ENCODE results near the gene ITPRIPL2.

ITPRIPL2 gene

GRCh38 chr16:19113577-19114358 lies at the start of gene ITPRIPL2:
TSS of gene ITPRIPL2 (plus strand) at chr16:19113964. CDS start at chr16:19114462, 498 bp downstream.
- DNase-seq (ENCODE audit: low read depth, low spot score): peak; percentile 91

- no peak for DNase-seq (ENCODE audit: low read depth, low spot score)
These were observed 46.8 kb upstream of the ITPRIPL2 start for GRCh38 chr16:19066988-19067348.

- peak; percentile 100 for DNase-seq (ENCODE audit: low read depth, low spot score)
These were observed 46.2 kb upstream of the ITPRIPL2 start, which contains the start of gene COQ7 for GRCh38 chr16:19067349-19068236. TSS of gene COQ7 (plus strand) at chr16:19067614. CDS start at chr16:19067665, 51 bp downstream.

DNA sequence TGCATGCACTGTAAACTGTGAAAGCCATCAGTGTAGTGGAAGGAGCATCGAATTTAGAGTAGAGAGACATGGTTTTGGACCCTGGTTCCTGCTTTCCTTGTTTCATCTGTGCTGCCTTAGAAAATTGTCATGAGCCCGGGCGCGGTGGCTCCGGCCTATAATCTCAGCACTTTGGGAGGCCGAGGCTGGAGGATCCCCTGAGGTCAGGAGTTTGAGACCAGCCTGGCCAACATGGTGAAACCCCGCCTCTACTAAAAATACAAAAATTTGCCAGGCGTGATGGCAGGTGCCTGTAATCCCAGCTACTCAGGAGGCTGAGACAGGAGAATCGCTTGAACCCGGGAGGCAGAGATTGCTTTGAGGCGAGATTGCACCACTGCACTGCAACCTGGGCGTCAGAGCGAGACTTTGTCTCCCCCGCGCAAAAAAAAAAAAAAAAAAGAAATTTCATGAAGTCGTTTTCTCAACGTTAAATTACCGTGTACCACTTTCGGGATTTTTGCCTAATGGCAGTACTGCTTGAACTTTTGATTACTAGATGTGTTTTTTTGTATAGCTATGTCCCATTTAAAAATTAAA lies 45.4 kb upstream of the ITPRIPL2 start:
- no peak for DNase-seq (ENCODE audit: low read depth, low spot score)

DNA sequence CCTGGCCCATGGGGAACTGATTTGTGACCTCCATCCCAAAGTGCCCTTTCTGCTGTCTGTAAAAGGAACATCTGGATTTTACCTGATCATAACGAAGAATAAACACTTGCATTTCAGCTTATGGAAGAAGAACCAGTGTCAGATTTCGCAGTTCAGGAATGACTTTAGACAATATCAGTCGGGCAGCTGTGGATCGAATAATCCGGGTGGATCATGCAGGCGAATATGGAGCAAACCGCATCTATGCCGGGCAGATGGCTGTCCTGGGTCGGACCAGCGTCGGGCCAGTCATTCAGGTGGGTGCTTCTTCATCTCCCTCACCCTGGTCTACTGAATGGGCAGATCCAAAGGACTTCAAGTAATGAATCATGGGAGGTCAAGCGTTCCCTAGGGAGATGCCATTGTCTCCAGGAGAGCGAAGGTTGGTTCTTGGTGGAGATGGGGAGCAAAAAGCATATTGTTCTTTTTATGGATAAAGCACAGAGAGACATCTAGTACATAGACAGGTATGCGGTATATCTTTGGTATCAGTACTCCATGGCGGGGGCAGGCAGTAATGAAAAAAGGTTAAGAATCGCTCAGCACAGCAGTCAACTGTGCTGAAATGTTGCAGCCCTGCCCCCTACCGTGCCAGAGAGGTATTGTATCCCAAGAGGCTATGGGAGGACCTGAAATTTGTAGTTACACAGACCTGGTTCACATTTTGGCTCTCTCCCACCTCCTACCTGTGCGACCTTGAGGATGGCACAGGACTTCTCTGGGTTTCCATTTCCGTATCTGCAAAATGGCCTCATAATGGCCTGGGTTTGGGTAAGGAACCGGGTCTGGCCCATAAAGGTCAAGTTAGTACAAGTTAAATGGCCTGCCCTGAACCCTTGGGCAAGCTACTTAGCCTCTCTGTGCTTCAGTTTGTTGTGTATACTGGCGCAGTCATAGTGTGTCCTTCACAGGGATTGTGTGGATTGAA lies 41.7 kb upstream of the ITPRIPL2 start:
- DNase-seq (ENCODE audit: low read depth, low spot score): peak; percentile 78

- no peak for DNase-seq (ENCODE audit: low read depth, low spot score)
These were observed 40.4 kb upstream of the ITPRIPL2 start for GRCh38 chr16:19073344-19073743.

DNA sequence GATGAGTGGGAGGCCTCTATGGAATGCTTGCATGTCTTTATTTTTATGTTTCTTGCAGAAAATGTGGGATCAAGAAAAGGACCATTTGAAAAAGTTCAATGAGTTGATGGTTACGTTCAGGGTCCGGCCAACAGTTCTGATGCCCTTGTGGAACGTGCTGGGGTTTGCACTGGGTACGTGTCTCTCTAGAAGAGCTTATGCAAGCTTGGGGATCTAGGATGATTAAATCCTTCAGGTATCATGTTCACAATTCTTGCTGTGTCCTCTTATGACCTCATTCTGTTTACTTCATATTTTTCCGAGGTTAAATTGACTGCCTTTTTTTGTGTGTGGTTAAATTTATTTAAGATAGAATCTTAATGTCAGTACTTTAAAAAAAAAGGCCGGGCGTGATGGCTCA lies 39.9 kb upstream of the ITPRIPL2 start:
- DNase-seq (ENCODE audit: low read depth, low spot score): no peak

GRCh38 chr16:19075511-19075910 lies 38.3 kb upstream of the ITPRIPL2 start:
- no peak for DNase-seq (ENCODE audit: low read depth, low spot score)

GRCh38 chr16:19077879-19078278 lies 35.9 kb upstream of the ITPRIPL2 start:
- no peak for DNase-seq (ENCODE audit: low read depth, low spot score)

- DNase-seq (ENCODE audit: low read depth, low spot score): no peak
These were observed 30.1 kb upstream of the ITPRIPL2 start for GRCh38 chr16:19083670-19084069.

GRCh38 chr16:19084139-19084538 lies 29.6 kb upstream of the ITPRIPL2 start:
- peak; percentile 53 for DNase-seq (ENCODE audit: low read depth, low spot score)

- no peak for DNase-seq (ENCODE audit: low read depth, low spot score)
These were observed 28.9 kb upstream of the ITPRIPL2 start for GRCh38 chr16:19084879-19085278.

DNA sequence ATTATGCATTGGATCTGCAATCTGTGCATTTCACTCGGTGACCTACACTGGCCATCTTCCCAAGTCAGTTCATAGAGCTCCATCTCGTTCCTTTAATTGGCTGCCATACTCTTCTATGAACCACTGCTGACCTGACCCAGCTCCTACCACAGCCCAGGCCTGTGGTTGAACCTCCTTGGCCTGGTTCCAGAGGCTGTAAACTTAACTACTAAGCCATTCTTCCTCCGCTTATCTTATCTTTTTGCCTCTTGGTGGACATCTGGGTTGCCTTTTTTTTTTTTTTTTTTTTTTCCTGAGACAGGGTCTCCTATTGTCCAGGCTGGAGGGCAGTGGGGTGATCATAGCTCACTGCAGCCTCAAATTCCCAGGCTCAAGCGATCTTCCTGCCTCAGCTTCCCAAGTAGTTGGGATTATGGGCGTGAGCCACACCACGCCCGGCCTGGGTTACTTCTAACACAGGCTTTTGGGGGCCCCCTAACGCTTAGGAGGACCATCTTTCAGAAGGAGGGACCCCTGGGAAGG lies 28.0 kb upstream of the ITPRIPL2 start:
- DNase-seq (ENCODE audit: low read depth, low spot score): peak; percentile 38

DNA sequence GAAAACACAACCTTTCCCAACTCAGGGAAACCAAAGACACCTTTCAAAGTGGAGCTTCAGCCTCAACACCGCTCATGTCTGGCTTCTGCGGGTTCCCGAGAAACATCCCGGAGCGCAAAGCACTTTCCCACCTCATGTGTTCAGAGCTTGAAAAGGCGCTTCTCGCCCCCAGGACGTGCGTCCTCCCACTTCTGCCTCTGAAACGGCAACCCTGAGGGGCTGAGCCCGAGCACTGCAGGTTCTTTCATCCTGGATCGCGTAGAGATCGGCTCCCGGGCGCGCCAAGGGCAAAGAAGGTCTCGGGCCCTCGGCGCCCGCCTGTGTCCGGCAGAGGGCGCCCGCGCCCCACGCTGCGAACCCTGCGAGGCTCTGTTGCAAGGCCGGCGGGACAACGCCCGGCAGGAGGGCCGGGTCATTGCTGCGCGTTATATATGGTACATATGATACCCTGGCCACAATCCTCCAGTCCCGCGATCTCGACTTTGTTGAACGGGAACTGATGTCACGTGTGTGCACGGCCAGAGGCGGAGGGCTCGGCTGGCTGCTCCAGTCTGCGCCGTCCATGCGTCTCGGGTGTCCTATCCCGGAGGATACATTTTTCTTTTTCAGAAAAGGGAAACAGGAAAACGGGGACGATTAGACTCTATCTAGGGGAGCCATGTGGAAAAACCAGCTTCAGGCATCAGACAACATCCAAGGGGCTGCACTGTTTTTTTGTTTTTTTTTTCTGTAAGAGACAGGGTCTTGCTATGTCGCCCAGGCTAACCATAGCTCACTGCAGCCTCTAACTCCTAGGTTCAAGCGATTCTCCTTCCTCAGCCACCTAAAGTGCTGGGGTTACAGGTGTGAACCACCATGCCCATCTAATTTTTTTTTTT lies 27.2 kb upstream of the ITPRIPL2 start:
- peak; percentile 90 for DNase-seq (ENCODE audit: low read depth, low spot score)

DNA sequence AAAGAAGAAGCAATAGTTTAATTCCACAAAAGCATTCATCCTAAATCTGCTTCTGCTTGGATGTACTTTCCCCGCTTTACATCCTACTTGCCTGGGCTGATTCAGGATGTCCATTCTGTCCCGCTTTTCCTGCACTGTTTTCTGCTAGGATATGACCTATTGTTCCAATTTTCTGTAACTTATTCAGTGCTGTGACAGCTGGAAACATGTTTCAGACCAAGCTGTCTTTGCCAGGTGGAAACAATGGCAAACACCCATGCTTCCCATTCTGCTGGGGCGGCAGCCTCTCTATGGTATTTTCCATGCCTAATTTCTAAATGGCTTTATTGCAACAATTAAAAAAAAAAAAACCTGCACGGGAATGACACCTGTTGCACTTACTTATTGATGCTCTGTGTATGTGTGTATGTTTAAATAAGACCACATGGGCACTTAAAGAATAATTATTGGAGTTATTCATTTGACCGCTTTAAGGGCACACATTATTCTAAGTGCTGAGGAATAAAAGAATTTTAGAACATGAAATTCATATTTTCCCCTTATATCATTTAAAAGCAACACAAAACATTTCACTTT lies 25.3 kb upstream of the ITPRIPL2 start:
- no peak for DNase-seq (ENCODE audit: low read depth, low spot score)

DNA sequence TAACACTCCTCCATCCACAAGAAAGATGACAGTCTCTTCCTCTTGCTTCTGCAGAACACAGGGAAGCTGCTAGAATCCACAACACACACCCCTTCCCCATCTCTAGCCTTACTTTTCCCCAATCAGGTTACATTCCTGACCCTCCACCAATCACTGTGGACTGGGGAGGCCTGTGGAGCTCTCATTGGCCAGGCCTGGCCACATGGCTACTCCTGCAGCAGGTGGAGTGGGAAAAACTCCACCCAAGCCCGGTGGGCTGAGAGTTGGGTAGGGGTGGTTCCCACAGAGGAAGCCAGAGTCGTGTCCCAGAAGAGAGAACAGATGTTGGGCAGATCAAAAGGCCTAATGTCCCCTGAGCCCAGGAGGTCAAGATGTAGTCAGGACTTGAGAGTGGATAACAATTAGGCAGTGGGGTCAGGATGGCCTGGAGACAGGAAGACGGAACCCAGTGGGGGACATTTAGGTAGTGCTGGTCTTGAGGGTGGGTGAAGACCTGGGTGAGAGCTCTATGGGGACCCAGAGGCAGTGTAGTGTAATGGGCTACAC lies 24.3 kb upstream of the ITPRIPL2 start:
- no peak for DNase-seq (ENCODE audit: low read depth, low spot score)

- DNase-seq (ENCODE audit: low read depth, low spot score): no peak
These were observed 22.8 kb upstream of the ITPRIPL2 start for GRCh38 chr16:19090916-19091315.

DNA sequence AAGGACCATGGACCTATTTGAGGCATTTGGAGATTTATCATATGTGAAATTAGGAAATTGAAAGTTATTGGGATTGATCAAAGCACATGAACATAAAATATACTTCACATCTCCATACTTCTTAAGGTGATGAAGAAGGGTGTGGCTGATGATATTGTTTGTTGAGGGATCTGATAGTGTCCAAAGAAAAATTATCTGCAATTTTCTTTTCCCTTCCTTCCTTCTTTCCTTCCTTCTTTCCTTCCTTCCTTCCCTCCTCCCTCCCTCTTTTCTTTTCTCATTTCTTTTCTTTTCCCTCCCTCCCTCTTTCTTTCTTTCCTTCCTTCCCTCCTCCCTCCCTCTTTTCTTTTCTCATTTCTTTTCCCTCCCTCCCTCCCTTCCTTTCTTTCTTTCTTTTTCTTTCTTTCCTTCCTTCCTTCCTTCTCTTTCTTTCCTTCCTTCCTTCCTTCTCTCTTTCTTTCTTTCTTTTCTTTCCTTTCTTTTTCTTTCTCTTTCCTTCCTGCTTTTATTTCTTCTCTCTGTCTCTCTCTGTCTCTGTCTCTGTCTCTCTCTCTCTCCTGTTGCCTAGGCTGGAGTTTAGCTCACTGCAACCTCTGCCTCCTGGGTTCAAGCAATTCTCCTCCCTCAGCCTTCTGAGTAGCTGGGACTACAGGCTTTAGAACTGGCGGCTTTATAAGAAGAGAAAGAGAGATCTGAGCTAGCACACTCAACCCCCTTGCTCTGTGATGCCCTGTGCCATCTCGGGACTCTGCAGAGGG lies 20.9 kb upstream of the ITPRIPL2 start:
- DNase-seq (ENCODE audit: low read depth, low spot score): no peak

Data from astrocyte of the hippocampus (primary cell).